K562 (cell line): Measurements from ENCODE around the gene PRSS21. TPM values are rescaled to one million over a fixed set of nuclear protein-coding genes. Genes with fewer than 3 reads are reported as not detected.

Source experiments
- ATAC-seq: fragments of 200-7000 bp; cut with Tn5 transposase; 3 replicates; pipeline ENCODE4 v1.9.1; 2020; ENCODE audit warnings: moderate library complexity
- BruUV-seq: library from RNA; stranded (reverse); fragments of 400-500 nt; replicated peaks from 2 replicates; lab custom pipeline; 2021; lab: Mats Ljungman, UMichigan
- CTCF ChIA-PET: fragments of 300-600 bp; formaldehyde crosslinking; extraction: SDS; loops from one replicate; lab custom pipeline; 2021; ENCODE audit warnings: low intra/inter-chr PET ratio; lab: Yijun Ruan, JAX
- POLR2A ChIA-PET: fragments of 300-600, 350-650 bp; sonication (Branson Sonifier 250); formaldehyde crosslinking; extraction: SDS; loops from one replicate; lab custom pipeline; 2021; ENCODE audit warnings: antibody characterized with exemption, inconsistent platforms; lab: Yijun Ruan, JAX
- DNase-seq, 4 experiments: peaks; one replicate each; pipeline versions ENCODE4 v3.0.0 to v3.0.0-alpha.2; 2011 to 2018; ENCODE audit warnings: low spot score in 3 of 4, mixed read lengths in 3 of 4; ENCODE audit errors: extremely low read depth in 1 of 4
- FAIRE-seq: peaks from 2 replicates; lab custom pipeline; 2011; peaks lifted over from hg19 to GRCh38; lab: Jason Lieb, UNC
- H2AFZ ChIP-seq: 2 replicates; pipeline ENCODE4 v1.6.0; 2011; ENCODE audit warnings: low read depth, low read length, control low read depth, inconsistent platforms
- H3K27ac ChIP-seq: fragments of 200-600 bp; 3 replicates; pipeline ENCODE4 v1.8.0; 2011; ENCODE audit warnings: low read depth, mild to moderate bottlenecking, control low read depth, inconsistent platforms, low read length, moderate library complexity, mixed read lengths; ENCODE audit errors: extremely low read depth
- H3K27me3 ChIP-seq, 2 experiments: fragments of 300-600 bp in 1 of 2; 2 replicates in 1 of 2; 3 replicates in 1 of 2; pipeline versions ENCODE4 v1.6.0 to v1.8.0; 2011; ENCODE audit warnings: inconsistent platforms in 2 of 2, low read length in 2 of 2, mild to moderate bottlenecking in 1 of 2, mixed read lengths in 1 of 2, moderate library complexity in 1 of 2; ENCODE audit not compliant: control insufficient read depth in 2 of 2, insufficient read depth in 2 of 2
- H3K36me3 ChIP-seq: fragments of 300-600 bp; 3 replicates; pipeline ENCODE4 v1.8.0; 2011; ENCODE audit warnings: mild to moderate bottlenecking, low read length, inconsistent platforms; ENCODE audit not compliant: control insufficient read depth, insufficient read depth
- H3K4me1 ChIP-seq, 2 experiments: fragments of 200-600 bp in 1 of 2; replicated peaks in 1 of 2; 2 replicates in 1 of 2; 3 replicates in 1 of 2; pipeline versions ENCODE4 v1.5.1 to v1.8.0; 2011; ENCODE audit warnings: inconsistent platforms in 2 of 2, low read length in 2 of 2, mild to moderate bottlenecking in 1 of 2, mixed read lengths in 1 of 2, moderate library complexity in 1 of 2; ENCODE audit not compliant: control insufficient read depth in 2 of 2, insufficient read depth in 2 of 2
- H3K4me2 ChIP-seq: 2 replicates; pipeline ENCODE4 v1.6.1; 2011; ENCODE audit warnings: low read length, control low read depth, inconsistent platforms, mixed read lengths; ENCODE audit not compliant: insufficient read depth
- H3K4me3 ChIP-seq: fragments of 200-600 bp; sonication (generic), shearing (Covaris generic); 2 replicates; pipeline ENCODE4 v1.5.1; 2016; ENCODE audit warnings: control low read depth, inconsistent platforms
- H3K79me2 ChIP-seq: fragments of 200-600 bp; 3 replicates; pipeline ENCODE4 v1.8.0; 2011; ENCODE audit warnings: low read length, inconsistent platforms; ENCODE audit not compliant: control insufficient read depth, insufficient read depth
- H3K9ac ChIP-seq, 2 experiments: 2 replicates each; pipeline versions ENCODE4 v1.6.0 to v1.6.1; 2011; ENCODE audit warnings: low read depth in 2 of 2, low read length in 2 of 2, control low read depth in 1 of 2, inconsistent platforms in 1 of 2, mild to moderate bottlenecking in 1 of 2, mixed read lengths in 1 of 2; ENCODE audit not compliant: insufficient read depth in 1 of 2
- H3K9me1 ChIP-seq: one replicate; pipeline ENCODE4 v1.6.0; 2011; ENCODE audit warnings: inconsistent platforms, mild to moderate bottlenecking, low read length, moderate library complexity; ENCODE audit not compliant: control insufficient read depth, insufficient read depth
- H3K9me3 ChIP-seq: replicated peaks from 2 replicates; pipeline ENCODE4 v1.5.1; 2011; ENCODE audit warnings: low read depth, low read length, inconsistent platforms; ENCODE audit not compliant: control insufficient read depth, insufficient read depth
- H4K20me1 ChIP-seq: replicated peaks from 2 replicates; pipeline ENCODE4 v1.6.1; 2011; ENCODE audit warnings: low read length, inconsistent platforms, mixed read lengths; ENCODE audit not compliant: control insufficient read depth, insufficient read depth
- FOXP1 ChIP-seq: sonication (generic); formaldehyde crosslinking; IDR thresholded peaks from 2 replicates; pipeline ENCODE4 v1.8.0; 2022; ENCODE audit warnings: mild to moderate bottlenecking, missing genetic modification reagents
- GABPA ChIP-seq: fragments of 200-800 bp; sonication (Bioruptor generic); conservative IDR thresholded peaks from 2 replicates; pipeline ENCODE4 v1.6.1; 2016; ENCODE audit warnings: low read depth, missing genetic modification characterization, missing compliant biosample characterization
- GATAD2A ChIP-seq: fragments of 450-650 bp; IDR thresholded peaks from 2 replicates; pipeline ENCODE4 v1.6.1; 2017
- TCF7 ChIP-seq: sonication (generic); IDR thresholded peaks from 2 replicates; pipeline ENCODE4 v1.6.1; 2016; ENCODE audit warnings: antibody characterized with exemption, borderline replicate concordance
- YBX1 ChIP-seq: fragments of 450-650 bp; IDR thresholded peaks from 2 replicates; pipeline ENCODE4 v1.7.1; 2016; ENCODE audit warnings: mild to moderate bottlenecking
- ZNF316 ChIP-seq: fragments of 450-650 bp; IDR thresholded peaks from 2 replicates; pipeline ENCODE4 v1.6.1; 2016
- WGBS: fragments of 100-300 bp; shearing (Covaris generic); methylation state at CpG from one replicate; pipeline ENCODE4 v1.1.6; 2016; ENCODE audit warnings: low coverage, mixed read lengths; ENCODE audit not compliant: insufficient coverage; ENCODE audit errors: missing lambda C conversion rate; 5-methylcytosine and 5-hydroxymethylcytosine counted together
- in situ Hi-C: fragments of 300-500 bp; cut with MboI; formaldehyde crosslinking; loops from 4 replicates; pipeline ENCODE4 v1.15.0; 2018; ENCODE audit warnings: inconsistent platforms, mixed read lengths
- intact Hi-C: fragments of 100-400 bp; cut with micrococcal nuclease; formaldehyde crosslinking; loops from 2 replicates; pipeline ENCODE4 v1.14.2; 2022
- polyA plus RNA-seq, 8 experiments: library from polyadenylated mRNA; depleted of rRNA in 4 of 8; stranded (reverse) in 5 of 8; unstranded in 3 of 8; fragments of >200 nt; fragmentation: Nextera tagmentation in 2 of 8; fragmentation: Illumina TruSeq in 1 of 8; extraction: Ambion mirVana in 2 of 8; extraction: Trizol in 1 of 8; gene quantifications; 2 replicates each; pipeline versions ENCODE4 v1.2.1 to v1.2.3, GENCODE V29; 2011 to 2014; ENCODE audit warnings: inconsistent platforms in 1 of 8, missing spikeins in 1 of 8
- total RNA-seq, 7 experiments: library from RNA; depleted of rRNA in 6 of 7; stranded (reverse); fragments of >200 nt in 6 of 7; fragmentation: Illumina TruSeq in 2 of 7; extraction: Trizol in 2 of 7; gene quantifications; 2 replicates each; pipeline versions ENCODE4 v1.2.1 to v1.2.3, GENCODE V29; 2011 to 2021; ENCODE audit warnings: low replicate concordance in 1 of 7
- TF ChIP-seq, protein P1 (sequence below), 3 experiments: fragments of 200-800 bp in 1 of 3; fragments of 250-450 bp in 1 of 3; fragments of 450-650 bp in 1 of 3; sonication (Bioruptor Pico) in 1 of 3; sonication (Bioruptor generic) in 1 of 3; formaldehyde crosslinking in 1 of 3; IDR thresholded peaks; 2 replicates each; pipeline versions ENCODE4 v1.6.1 to v1.8.0; 2016 to 2022; ENCODE audit warnings: mild to moderate bottlenecking in 2 of 3, missing genetic modification characterization in 2 of 3, missing compliant biosample characterization in 1 of 3, moderate library complexity in 1 of 3

Gene PRSS21
- total and polyA plus RNA-seq, 9 of the 15 experiments (the other 6 are each of a cell fraction or from before 2014, with no cell fraction given), result 12.1 to 121 (median 61.3) TPM

GRCh38 chr16:2829501-2830354 is 12.7 kb downstream of the PRSS21 start, which contains the start of gene ZG16B:
ZG16B (plus strand) TSS chr16:2830303; CDS start chr16:2830442, 139 bp downstream.
- H3K4me2 ChIP-seq, result no peak within 1 kb of the TSS
- no peaks in the 10 kb centered on the region for H3K36me3 ChIP-seq
- peaks cover 10% of the 10 kb centered on the region for H4K20me1 ChIP-seq
- intact Hi-C loops, result no loop called here
- H3K27me3 ChIP-seq, result peaks cover 41 to 77% of the 10 kb centered on the region in 2 experiments
- in situ Hi-C loops, result no loop called here
- peaks cover 0 to 30% of the 10 kb centered on the region in 2 experiments; a peak in 2 of 5 replicates for H3K4me1 ChIP-seq
- no TSS peak for BruUV-seq
- peak within 1 kb of the TSS in 1 of 2 experiments; percentile 61; a peak in 2 of 4 replicates for H3K9ac ChIP-seq
- H3K27ac ChIP-seq, result no peak within 1 kb of the TSS
- H3K9me1 ChIP-seq, result no peaks in the 10 kb centered on the region
- no peaks in the 10 kb centered on the region for H3K9me3 ChIP-seq
- H2AFZ ChIP-seq, result no peak within 1 kb of the TSS
- ChIA-PET CTCF (interaction anchor here (0.6 kb wide), 1 partner anchor 1367 kb away, joined by 3 read pairs; no protein-coding TSS in a partner anchor), POLR2A (interaction anchor here (0.6 to 0.9 kb wide), 2 partner anchors 9 to 561 kb away, joined by 3 read pairs; no protein-coding TSS in a partner anchor)
- FAIRE-seq (no peak), ATAC-seq (0 out of 3 replicates have a peak, but pooled peaks have one; percentile 12), DNase-seq (no peak)
- no peaks in the 10 kb centered on the region for H3K79me2 ChIP-seq
- 10% methylated on average over 30 of the region's 32 CpGs for WGBS
- H3K4me3 ChIP-seq, result no peak within 1 kb of the TSS
- TF ChIP-seq GABPA (peak; percentile 49), GATAD2A (no peak), YBX1 (no peak), ZNF316 (no peak), TCF7 (no peak), FOXP1 (CRISPR knock-in tag) (no peak)
- TF ChIP-seq, protein P1, sequence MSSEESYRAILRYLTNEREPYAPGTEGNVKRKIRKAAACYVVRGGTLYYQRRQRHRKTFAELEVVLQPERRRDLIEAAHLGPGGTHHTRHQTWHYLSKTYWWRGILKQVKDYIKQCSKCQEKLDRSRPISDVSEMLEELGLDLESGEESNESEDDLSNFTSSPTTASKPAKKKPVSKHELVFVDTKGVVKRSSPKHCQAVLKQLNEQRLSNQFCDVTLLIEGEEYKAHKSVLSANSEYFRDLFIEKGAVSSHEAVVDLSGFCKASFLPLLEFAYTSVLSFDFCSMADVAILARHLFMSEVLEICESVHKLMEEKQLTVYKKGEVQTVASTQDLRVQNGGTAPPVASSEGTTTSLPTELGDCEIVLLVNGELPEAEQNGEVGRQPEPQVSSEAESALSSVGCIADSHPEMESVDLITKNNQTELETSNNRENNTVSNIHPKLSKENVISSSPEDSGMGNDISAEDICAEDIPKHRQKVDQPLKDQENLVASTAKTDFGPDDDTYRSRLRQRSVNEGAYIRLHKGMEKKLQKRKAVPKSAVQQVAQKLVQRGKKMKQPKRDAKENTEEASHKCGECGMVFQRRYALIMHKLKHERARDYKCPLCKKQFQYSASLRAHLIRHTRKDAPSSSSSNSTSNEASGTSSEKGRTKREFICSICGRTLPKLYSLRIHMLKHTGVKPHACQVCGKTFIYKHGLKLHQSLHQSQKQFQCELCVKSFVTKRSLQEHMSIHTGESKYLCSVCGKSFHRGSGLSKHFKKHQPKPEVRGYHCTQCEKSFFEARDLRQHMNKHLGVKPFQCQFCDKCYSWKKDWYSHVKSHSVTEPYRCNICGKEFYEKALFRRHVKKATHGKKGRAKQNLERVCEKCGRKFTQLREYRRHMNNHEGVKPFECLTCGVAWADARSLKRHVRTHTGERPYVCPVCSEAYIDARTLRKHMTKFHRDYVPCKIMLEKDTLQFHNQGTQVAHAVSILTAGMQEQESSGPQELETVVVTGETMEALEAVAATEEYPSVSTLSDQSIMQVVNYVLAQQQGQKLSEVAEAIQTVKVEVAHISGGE (CRISPR knock-in tag; IDR thresholded peaks at IDR 0.05), result 0 out of 6 replicates have a peak, but pooled peaks of 1 of the 3 experiments have one; percentile 26
